MM.1S (cell line): ENCODE results near the gene DTYMK.

ENCODE experiments used
- CTCF ChIP-seq: fragments of 300-600 bp; sonication (generic); IDR thresholded peaks from 2 replicates; pipeline ENCODE4 v1.5.1; 2016; ENCODE audit warnings: antibody characterized with exemption, low read length, mixed read lengths
- EZH2phosphoT487 ChIP-seq: fragments of 300-600 bp; sonication (generic); IDR thresholded peaks from 2 replicates; pipeline ENCODE4 v1.6.1; 2018; ENCODE audit warnings: antibody characterized with exemption, low read length

- TF ChIP-seq CTCF (no peak), EZH2phosphoT487 (no peak)
Observed at GRCh38 chr2:241639385-241639784, 47.2 kb downstream of the DTYMK start.
